HG03558 (cell line): Measurements from ENCODE around the gene TLX3.
"Not testable (repeated sequence)": the region's sequence is repeated elsewhere in the genome, so short reads cannot be mapped to it uniquely, and the experiment has no call there.

Experiments used
- ATAC-seq: cut with Tn5 transposase; IDR thresholded peaks from one replicate; pipeline ENCODE4 v1.9.1; 2021; ENCODE audit warnings: moderate number of reproducible peaks; ENCODE audit not compliant: unreplicated experiment; ENCODE audit errors: extremely low read depth

TLX3 gene

GRCh38 chr5:171308453-171309275, at the start of gene TLX3:
Gene TLX3, plus strand, starts transcription at chr5:171309248. Its CDS starts 118 bp downstream, at chr5:171309366.
- no peak for ATAC-seq

GRCh38 chr5:171261361-171261760, 47.7 kb upstream of the TLX3 start:
- no peak for ATAC-seq

GRCh38 chr5:171261904-171262303, 47.1 kb upstream of the TLX3 start:
- ATAC-seq: no peak

- no peak for ATAC-seq
Observed at GRCh38 chr5:171263181-171263580, 45.9 kb upstream of the TLX3 start.

- no peak for ATAC-seq
Observed at GRCh38 chr5:171264843-171265242, 44.2 kb upstream of the TLX3 start.

GRCh38 chr5:171268700-171269620, 40.1 kb upstream of the TLX3 start:
- ATAC-seq: no peak

- ATAC-seq: no peak
Observed at GRCh38 chr5:171269717-171270116, 39.3 kb upstream of the TLX3 start.

- no peak for ATAC-seq
Observed at GRCh38 chr5:171270136-171270535, 38.9 kb upstream of the TLX3 start.

GRCh38 chr5:171271798-171272197, 37.2 kb upstream of the TLX3 start:
- no peak for ATAC-seq

GRCh38 chr5:171272996-171273970, 35.8 kb upstream of the TLX3 start:
- ATAC-seq: no peak

- ATAC-seq: no peak
Observed at GRCh38 chr5:171275841-171276544, 33.1 kb upstream of the TLX3 start.

- ATAC-seq: no peak
Observed at GRCh38 chr5:171283753-171284152, 25.3 kb upstream of the TLX3 start.

GRCh38 chr5:171285465-171285864, 23.6 kb upstream of the TLX3 start:
- no peak for ATAC-seq

- no peak for ATAC-seq
Observed at GRCh38 chr5:171288066-171288465, 21.0 kb upstream of the TLX3 start.

GRCh38 chr5:171291371-171291770, 17.7 kb upstream of the TLX3 start:
- no peak for ATAC-seq

GRCh38 chr5:171295299-171295698, 13.7 kb upstream of the TLX3 start:
- ATAC-seq: no peak

GRCh38 chr5:171295801-171296200, 13.2 kb upstream of the TLX3 start:
- ATAC-seq: no peak

GRCh38 chr5:171297941-171298340, 11.1 kb upstream of the TLX3 start:
- ATAC-seq: not testable (repeated sequence)

GRCh38 chr5:171299228-171299627, 9.8 kb upstream of the TLX3 start:
- no peak for ATAC-seq
